ENCODE measurements around the gene FBXW8. TPM values are rescaled to one million over a fixed set of nuclear protein-coding genes. Genes with fewer than 3 reads are reported as not detected.

The FBXW8 gene
- total RNA-seq, 6 experiments from 2014 or later, result 4.5 to 9.6 (median 6.3) TPM

GRCh38 chr12:117069101-117069797 lies 158.5 kb downstream of the FBXW8 start:
- intact Hi-C loops (cut with DNase I), result no loop called here
- H3K4me3 ChIP-seq, result no peak overlapping the region
- H3K36me3 ChIP-seq, result no peaks in the 10 kb centered on the region
- 58% methylated on average over 16 of the region's 17 CpGs for whole genome bisulfite sequencing (ENCODE audit: insufficient coverage, low coverage, low lambda C conversion rate, missing lambda C conversion rate)
- H3K27ac ChIP-seq, result no peak overlapping the region
- ATAC-seq (peak in 1 of 4 donors; percentile 18), DNase-seq (peak in 1 of 3 donors; percentile 33)
- no peaks in the 10 kb centered on the region for H3K9me3 ChIP-seq
- H3K27me3 ChIP-seq, result no peaks in the 10 kb centered on the region
- H3K4me1 ChIP-seq, result no peaks in the 10 kb centered on the region
- TF ChIP-seq CTCF (IDR thresholded peaks at IDR 0.05) (no peak), POLR2A (IDR thresholded peaks at IDR 0.05) (no peak)

- Histone ChIP-seq H3K36me3 (no peaks in the 10 kb centered on the region), H3K27me3 (no peaks in the 10 kb centered on the region), H3K27ac (no peak overlapping the region), H3K4me3 (no peak overlapping the region), H3K9me3 (no peaks in the 10 kb centered on the region), H3K4me1 (no peaks in the 10 kb centered on the region)
- intact Hi-C loops (cut with DNase I), result no loop called here
- no peak for TF ChIP-seq POLR2A (IDR thresholded peaks at IDR 0.05)
- no peak for TF ChIP-seq CTCF (IDR thresholded peaks at IDR 0.05)
- ATAC-seq, result peak; percentile 33 to 70 (median 42)
- 80% methylated on average over 7 of the region's 14 CpGs for whole genome bisulfite sequencing (ENCODE audit: insufficient coverage, low coverage, low lambda C conversion rate, missing lambda C conversion rate)
- DNase-seq, result peak in 1 of 3 donors; percentile 32
Observed at GRCh38 chr12:117069926-117070900, 159.5 kb downstream of the FBXW8 start.

GRCh38 chr12:117071009-117071408 lies 160.3 kb downstream of the FBXW8 start:
- Histone ChIP-seq H3K36me3 (no peaks in the 10 kb centered on the region), H3K27me3 (no peaks in the 10 kb centered on the region), H3K27ac (no peak overlapping the region), H3K4me3 (no peak overlapping the region), H3K9me3 (no peaks in the 10 kb centered on the region), H3K4me1 (no peaks in the 10 kb centered on the region)
- TF ChIP-seq CTCF (IDR thresholded peaks at IDR 0.05) (no peak), POLR2A (IDR thresholded peaks at IDR 0.05) (no peak)
- no peak for DNase-seq
- intact Hi-C loops (cut with DNase I), result no loop called here
- no peak for ATAC-seq
- 89% methylated on average over 4 of the region's 5 CpGs for WGBS (ENCODE audit: insufficient coverage, low coverage, low lambda C conversion rate, missing lambda C conversion rate)

- WGBS (ENCODE audit: insufficient coverage, low coverage, low lambda C conversion rate, missing lambda C conversion rate), result 100% methylated on average over 1 of the region's 5 CpGs
- Histone ChIP-seq H3K4me3 (no peak overlapping the region), H3K27me3 (no peaks in the 10 kb centered on the region), H3K36me3 (no peaks in the 10 kb centered on the region), H3K27ac (no peak overlapping the region), H3K4me1 (no peaks in the 10 kb centered on the region), H3K9me3 (no peaks in the 10 kb centered on the region)
- no peak for TF ChIP-seq POLR2A (IDR thresholded peaks at IDR 0.05)
- no peak for TF ChIP-seq CTCF (IDR thresholded peaks at IDR 0.05)
- intact Hi-C loops (cut with DNase I), result no loop called here
- no peak for DNase-seq
- no peak for ATAC-seq
Observed at GRCh38 chr12:117072106-117072505, 161.4 kb downstream of the FBXW8 start.
